ENCODE data around the gene MYO1E.
"Not testable (repeated sequence)": the region's sequence is repeated elsewhere in the genome, so short reads cannot be mapped to it uniquely, and the experiment has no call there.

MYO1E gene

GRCh38 chr15:59347915-59348314, 24.8 kb downstream of the MYO1E start:
- no peak for DNase-seq

GRCh38 chr15:59346951-59347350, 25.7 kb downstream of the MYO1E start:
- no peak for DNase-seq

GRCh38 chr15:59345326-59345725, 27.3 kb downstream of the MYO1E start:
- DNase-seq = no peak

GRCh38 chr15:59344311-59344710, 28.4 kb downstream of the MYO1E start:
- no peak for DNase-seq

GRCh38 chr15:59340325-59340724, 32.3 kb downstream of the MYO1E start:
- no peak for DNase-seq

GRCh38 chr15:59339252-59339672, 33.4 kb downstream of the MYO1E start:
- no peak for DNase-seq

- no peak for DNase-seq
These were observed 34.3 kb downstream of the MYO1E start for GRCh38 chr15:59338414-59338813.

GRCh38 chr15:59336725-59337124, 35.9 kb downstream of the MYO1E start:
- not testable (repeated sequence) for DNase-seq

GRCh38 chr15:59335207-59335786, 37.4 kb downstream of the MYO1E start:
- DNase-seq = no peak

- DNase-seq = no peak
These were observed 38.6 kb downstream of the MYO1E start for GRCh38 chr15:59334076-59334415.

- DNase-seq = no peak
These were observed 39.1 kb downstream of the MYO1E start for GRCh38 chr15:59333401-59334075.

GRCh38 chr15:59332009-59332408, 40.7 kb downstream of the MYO1E start:
- DNase-seq = no peak

GRCh38 chr15:59330649-59331048, 42.0 kb downstream of the MYO1E start:
- DNase-seq = no peak

GRCh38 chr15:59329570-59330350, 42.9 kb downstream of the MYO1E start:
- no peak for DNase-seq

- no peak for DNase-seq
These were observed 43.6 kb downstream of the MYO1E start for GRCh38 chr15:59329091-59329490.

GRCh38 chr15:59327942-59328341, 44.7 kb downstream of the MYO1E start:
- DNase-seq = no peak

- no peak for DNase-seq
These were observed 45.8 kb downstream of the MYO1E start for GRCh38 chr15:59326856-59327255.

- DNase-seq = peak in 1 of 2 experiments; percentile 8
These were observed 50.5 kb downstream of the MYO1E start for GRCh38 chr15:59322056-59322759.

GRCh38 chr15:59321000-59321689, 51.5 kb downstream of the MYO1E start:
- DNase-seq = no peak

- DNase-seq = no peak
These were observed 55.5 kb downstream of the MYO1E start for GRCh38 chr15:59317211-59317610.

- peak in 1 of 2 experiments; percentile 13 for DNase-seq
These were observed 56.7 kb downstream of the MYO1E start for GRCh38 chr15:59315914-59316451.

GRCh38 chr15:59313641-59314332, 58.9 kb downstream of the MYO1E start:
- no peak for DNase-seq
